ENCODE measurements around the gene HK1.

The HK1 gene

GRCh38 chr10:69406816-69407580 is 128.7 kb downstream of the HK1 start:
- in situ Hi-C loops (cut with MboI; ENCODE audit: low pct_unique_long_range_greater_than_20kb, low sequenced_read_pairs, unreplicated experiment) = no loop called here
- no peak for DNase-seq (ENCODE audit: low spot score)

GRCh38 chr10:69407621-69408301 is 129.5 kb downstream of the HK1 start:
- in situ Hi-C loops (cut with MboI; ENCODE audit: low pct_unique_long_range_greater_than_20kb, low sequenced_read_pairs, unreplicated experiment) = no loop called here
- peak; percentile 34 for TF ChIP-seq CTCF (IDR thresholded peaks at IDR 0.05; ENCODE audit: extremely low read depth, insufficient read depth, missing control alignments)
- DNase-seq (ENCODE audit: low spot score) = peak; percentile 60

More at GRCh38 chr10:69406816-69407580, 128.7 kb downstream of the HK1 start:
- TF ChIP-seq CTCF (IDR thresholded peaks at IDR 0.05; ENCODE audit: extremely low read depth, insufficient read depth, missing control alignments) = no peak

- peak; percentile 79 for TF ChIP-seq CTCF (IDR thresholded peaks at IDR 0.05; ENCODE audit: extremely low read depth, insufficient read depth, missing control alignments)
- DNase-seq (ENCODE audit: low spot score) = peak; percentile 95
- in situ Hi-C loops (cut with MboI; ENCODE audit: low pct_unique_long_range_greater_than_20kb, low sequenced_read_pairs, unreplicated experiment) = no loop called here
Observed at GRCh38 chr10:69408318-69409175, 130.3 kb downstream of the HK1 start.

- no peak for TF ChIP-seq CTCF (IDR thresholded peaks at IDR 0.05; ENCODE audit: extremely low read depth, insufficient read depth, missing control alignments)
- DNase-seq (ENCODE audit: low spot score) = no peak
- in situ Hi-C loops (cut with MboI; ENCODE audit: low pct_unique_long_range_greater_than_20kb, low sequenced_read_pairs, unreplicated experiment) = no loop called here
Observed at GRCh38 chr10:69409176-69409495, 130.8 kb downstream of the HK1 start.

GRCh38 chr10:69409968-69410367 is 131.7 kb downstream of the HK1 start:
- no peak for TF ChIP-seq CTCF (IDR thresholded peaks at IDR 0.05; ENCODE audit: extremely low read depth, insufficient read depth, missing control alignments)
- in situ Hi-C loops (cut with MboI; ENCODE audit: low pct_unique_long_range_greater_than_20kb, low sequenced_read_pairs, unreplicated experiment) = no loop called here
- no peak for DNase-seq (ENCODE audit: low spot score)

- DNase-seq (ENCODE audit: low spot score) = no peak
- in situ Hi-C loops (cut with MboI; ENCODE audit: low pct_unique_long_range_greater_than_20kb, low sequenced_read_pairs, unreplicated experiment) = no loop called here
- TF ChIP-seq CTCF (IDR thresholded peaks at IDR 0.05; ENCODE audit: extremely low read depth, insufficient read depth, missing control alignments) = no peak
Observed at GRCh38 chr10:69410487-69410886, 132.2 kb downstream of the HK1 start.
